T47D (cell line): ENCODE data around the gene NR5A2.
"Not testable (repeated sequence)": the region's sequence is repeated elsewhere in the genome, so short reads cannot be mapped to it uniquely, and the experiment has no call there.

Experiments
- DNase-seq, 2 experiments: peaks; one replicate each; pipeline versions ENCODE4 v3.0.0 to v3.0.0-alpha.2; 2011 to 2012; ENCODE audit warnings: low read depth in 1 of 2, low spot score in 1 of 2
- JUND ChIP-seq: IDR thresholded peaks from 2 replicates; pipeline ENCODE4 v1.6.1; 2012; ENCODE audit warnings: low read depth
- in situ Hi-C: cut with HindIII; loops from 2 replicates; pipeline ENCODE4 v1.10.0; 2016; ENCODE audit warnings: low sequenced_read_pairs, low pct_unique_long_range_greater_than_20kb

Gene NR5A2

GRCh38 chr1:200173097-200173618 lies 145.6 kb downstream of the NR5A2 start:
- no peak for TF ChIP-seq JUND
- DNase-seq = no peak
- in situ Hi-C loops = no loop called here

- no peak for TF ChIP-seq JUND
- in situ Hi-C loops = no loop called here
- DNase-seq = no peak
These were observed 147.2 kb downstream of the NR5A2 start for GRCh38 chr1:200174525-200175295.

GRCh38 chr1:200176181-200176580 lies 148.7 kb downstream of the NR5A2 start:
- in situ Hi-C loops = no loop called here
- TF ChIP-seq JUND = no peak
- DNase-seq = no peak

GRCh38 chr1:200176798-200177197 lies 149.3 kb downstream of the NR5A2 start:
- DNase-seq = no peak
- TF ChIP-seq JUND = no peak
- in situ Hi-C loops = no loop called here

DNA sequence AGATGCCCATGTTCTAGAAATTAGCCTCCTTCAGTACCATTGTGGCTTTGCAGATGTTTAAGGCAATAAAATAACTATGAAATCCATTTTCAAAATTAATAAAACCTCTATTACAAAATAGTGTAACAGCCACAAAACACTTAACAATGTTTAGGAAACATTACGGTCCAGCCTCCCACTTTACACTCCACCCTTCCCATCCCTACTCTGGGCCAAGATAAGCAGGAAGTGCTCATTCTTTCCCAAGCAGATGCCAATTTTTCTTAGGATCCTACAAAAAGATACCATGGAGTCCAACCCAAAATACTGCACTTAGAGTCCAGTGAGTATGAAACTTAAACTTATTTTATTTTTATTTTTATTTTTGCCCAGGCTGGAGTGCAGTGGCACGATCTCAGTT lies 150.8 kb downstream of the NR5A2 start:
- in situ Hi-C loops = no loop called here
- DNase-seq = no peak
- no peak for TF ChIP-seq JUND

DNA sequence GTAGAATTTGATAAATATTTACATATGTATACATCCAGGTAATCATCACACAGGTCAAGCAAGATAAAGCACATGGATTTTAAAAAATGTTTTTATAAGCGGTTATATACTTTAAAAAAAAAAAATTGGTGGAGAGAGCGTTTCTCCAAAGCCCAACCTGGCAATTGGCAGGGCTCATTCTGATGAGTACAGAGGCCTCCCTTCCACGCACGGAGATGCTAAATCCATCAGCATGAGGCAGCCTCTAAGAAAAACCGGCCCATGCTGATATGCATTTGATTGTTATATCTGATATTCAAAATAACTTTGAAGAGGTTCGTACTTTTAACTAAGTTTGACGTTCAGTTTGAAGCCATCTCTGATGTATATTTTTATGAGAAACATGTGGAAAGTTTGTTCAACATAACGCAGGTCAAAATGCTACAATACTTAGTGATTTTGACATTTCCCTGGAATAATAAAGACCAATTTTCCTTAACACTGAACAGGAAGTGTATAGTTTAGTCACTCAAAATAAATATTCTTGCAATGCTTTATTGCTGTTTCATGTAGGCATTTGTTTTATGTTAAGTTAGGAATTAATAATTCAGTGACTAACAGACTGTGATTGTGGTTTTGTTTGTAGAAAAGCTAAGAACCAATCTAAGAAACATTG lies 151.7 kb downstream of the NR5A2 start:
- in situ Hi-C loops = no loop called here
- no peak for DNase-seq

DNA sequence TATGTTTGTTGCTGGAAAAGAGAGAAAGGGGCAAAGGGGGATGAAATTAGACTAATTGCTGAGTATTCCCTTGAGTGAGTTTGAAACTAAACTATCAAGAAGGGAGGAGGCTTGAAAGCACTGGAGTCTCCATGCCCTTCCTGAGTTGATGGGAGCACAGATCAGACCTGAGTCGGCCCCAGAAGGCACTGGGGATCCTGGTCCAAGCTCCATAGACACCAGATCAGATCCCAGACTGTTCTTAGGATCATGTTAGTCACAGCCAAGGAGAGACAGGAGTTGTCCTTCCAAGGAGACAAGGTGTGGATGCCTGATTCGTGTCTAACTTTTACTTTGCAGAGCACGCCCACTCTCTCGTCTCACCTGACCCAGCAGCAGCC lies 152.3 kb downstream of the NR5A2 start:
- no peak for TF ChIP-seq JUND
- DNase-seq = no peak
- in situ Hi-C loops = no loop called here

More for the DNA sequence above, 151.7 kb downstream of the NR5A2 start:
- no peak for TF ChIP-seq JUND

GRCh38 chr1:200180821-200181220 lies 153.3 kb downstream of the NR5A2 start:
- peak in 1 of 2 experiments; percentile 42 for DNase-seq
- in situ Hi-C loops = no loop called here
- TF ChIP-seq JUND = no peak

- no peak for TF ChIP-seq JUND
- no peak for DNase-seq
- in situ Hi-C loops = no loop called here
These were observed 154.4 kb downstream of the NR5A2 start for GRCh38 chr1:200181861-200182260.

- no peak for DNase-seq
- in situ Hi-C loops = no loop called here
- no peak for TF ChIP-seq JUND
These were observed 155.2 kb downstream of the NR5A2 start for GRCh38 chr1:200182701-200183100.

GRCh38 chr1:200183637-200184036 lies 156.1 kb downstream of the NR5A2 start:
- no peak for TF ChIP-seq JUND
- DNase-seq = no peak
- in situ Hi-C loops = no loop called here

DNA sequence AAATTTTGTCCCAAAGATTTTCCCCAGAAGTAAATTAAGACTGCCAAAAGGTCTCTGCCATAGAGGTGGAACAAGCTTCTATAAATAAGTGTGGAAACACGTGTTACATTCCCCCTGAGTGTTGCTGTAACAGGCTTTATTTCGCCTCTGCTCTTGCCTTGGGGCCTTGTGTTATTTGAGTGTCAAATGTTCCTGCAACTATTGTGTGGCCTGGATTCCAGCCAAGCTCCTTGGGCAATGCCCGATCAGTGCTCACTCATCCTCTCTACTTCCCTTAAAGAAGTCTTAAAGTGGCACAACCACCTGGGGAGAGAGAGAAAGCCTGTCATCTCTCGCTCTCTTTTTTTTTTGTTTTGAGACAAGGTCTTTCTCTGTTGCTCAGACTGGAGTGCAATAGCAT lies 156.7 kb downstream of the NR5A2 start:
- DNase-seq = peak; percentile 78 to 97
- in situ Hi-C loops = no loop called here
- TF ChIP-seq JUND = peak; percentile 38; the same call in 1 of the 2 replicates

GRCh38 chr1:200185191-200185590 lies 157.7 kb downstream of the NR5A2 start:
- in situ Hi-C loops, DNase-seq: not testable (repeated sequence)

DNA sequence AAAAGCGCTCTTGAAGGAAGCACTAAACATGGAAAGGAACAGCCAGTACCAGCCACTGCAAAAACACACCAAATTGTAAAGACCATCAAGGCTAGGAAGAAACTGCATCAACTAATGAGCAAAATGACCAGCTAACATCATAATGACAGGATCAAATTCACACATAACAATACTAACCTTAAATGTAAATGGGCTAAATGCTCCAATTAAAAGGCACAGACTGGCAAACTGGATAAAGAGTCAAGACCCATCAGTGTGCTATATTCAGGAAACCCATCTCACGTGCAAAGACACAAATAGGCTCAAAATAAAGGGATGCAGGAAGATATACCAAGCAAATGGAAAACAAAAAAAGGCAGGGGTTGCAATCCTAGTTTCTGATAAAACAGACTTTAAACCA lies 159.8 kb downstream of the NR5A2 start:
- DNase-seq, in situ Hi-C loops: not testable (repeated sequence)
